HG02970 (cell line): Measurements from ENCODE around the gene CADPS.

Experiments
- ATAC-seq: cut with Tn5 transposase; IDR thresholded peaks from one replicate; pipeline ENCODE4 v1.9.1; 2021; ENCODE audit warnings: mild to moderate bottlenecking, moderate library complexity, moderate number of reproducible peaks; ENCODE audit not compliant: unreplicated experiment, low FRiP score

CADPS gene

GRCh38 chr3:62873761-62874710 lies 1.2 kb downstream of the CADPS start:
- ATAC-seq, result no peak

- ATAC-seq, result no peak
These were observed 1.8 kb downstream of the CADPS start for GRCh38 chr3:62873451-62873760.

GRCh38 chr3:62872318-62872717 lies 2.9 kb downstream of the CADPS start:
- no peak for ATAC-seq

GRCh38 chr3:62870321-62870720 lies 4.9 kb downstream of the CADPS start:
- no peak for ATAC-seq

- ATAC-seq, result no peak
These were observed 11.6 kb downstream of the CADPS start for GRCh38 chr3:62863648-62864047.

GRCh38 chr3:62859203-62859791 lies 15.9 kb downstream of the CADPS start:
- no peak for ATAC-seq

- no peak for ATAC-seq
These were observed 29.2 kb downstream of the CADPS start for GRCh38 chr3:62845996-62846395.

- no peak for ATAC-seq
These were observed 31.7 kb downstream of the CADPS start for GRCh38 chr3:62843508-62843907.

- ATAC-seq, result no peak
These were observed 35.5 kb downstream of the CADPS start for GRCh38 chr3:62839748-62840147.

GRCh38 chr3:62837145-62837787 lies 38.0 kb downstream of the CADPS start:
- ATAC-seq, result no peak

GRCh38 chr3:62835554-62836236 lies 39.5 kb downstream of the CADPS start:
- no peak for ATAC-seq

- ATAC-seq, result no peak
These were observed 41.7 kb downstream of the CADPS start for GRCh38 chr3:62833538-62833937.

- no peak for ATAC-seq
These were observed 42.7 kb downstream of the CADPS start for GRCh38 chr3:62832553-62832952.

- ATAC-seq, result no peak
These were observed 44.4 kb downstream of the CADPS start for GRCh38 chr3:62830727-62831322.

- no peak for ATAC-seq
These were observed 47.7 kb downstream of the CADPS start for GRCh38 chr3:62827550-62827949.

- ATAC-seq, result no peak
These were observed 50.1 kb downstream of the CADPS start for GRCh38 chr3:62824965-62825592.

- ATAC-seq, result no peak
These were observed 51.7 kb downstream of the CADPS start for GRCh38 chr3:62823461-62824050.

- ATAC-seq, result no peak
These were observed 52.3 kb downstream of the CADPS start for GRCh38 chr3:62822905-62823304.

GRCh38 chr3:62818347-62818746 lies 56.9 kb downstream of the CADPS start:
- no peak for ATAC-seq

- no peak for ATAC-seq
These were observed 57.5 kb downstream of the CADPS start for GRCh38 chr3:62817678-62818077.
